DOHH2 (cell line): ENCODE results near the gene MRPL44.

Experiments
- EZH2phosphoT487 ChIP-seq: fragments of 200-600 bp; sonication (generic); IDR thresholded peaks from 2 replicates; pipeline ENCODE4 v1.6.1; 2017; ENCODE audit warnings: borderline replicate concordance, mild to moderate bottlenecking, antibody characterized with exemption, low read length, moderate library complexity, mixed read lengths
- TF ChIP-seq, protein P1 (sequence below): fragments of 200-600 bp; sonication (generic); IDR thresholded peaks from one replicate; pipeline ENCODE4 v1.5.1; 2014; ENCODE audit warnings: antibody characterized with exemption, mild to moderate bottlenecking, low read depth, low read length; ENCODE audit not compliant: poor library complexity, severe bottlenecking

DNA sequence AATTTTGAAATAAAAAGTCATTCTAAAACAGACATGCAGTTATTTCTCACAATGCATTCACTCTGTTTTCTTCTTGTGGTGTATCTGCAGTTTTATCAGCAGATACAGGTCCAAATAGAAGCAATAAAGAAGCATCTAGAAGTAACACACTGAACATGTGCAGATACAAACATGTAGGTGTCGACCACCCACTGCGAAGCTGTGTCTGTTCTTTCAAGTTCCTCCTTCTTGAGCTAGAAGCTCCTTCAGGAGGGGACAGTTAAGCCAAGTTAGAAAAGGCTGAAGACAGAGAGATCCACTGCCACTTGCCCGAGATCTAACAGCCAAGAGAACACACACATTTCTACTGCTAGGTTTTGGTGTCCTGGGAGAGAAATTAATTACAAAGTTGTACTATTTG, 42.2 kb upstream of the MRPL44 start:
- TF ChIP-seq, protein P1, sequence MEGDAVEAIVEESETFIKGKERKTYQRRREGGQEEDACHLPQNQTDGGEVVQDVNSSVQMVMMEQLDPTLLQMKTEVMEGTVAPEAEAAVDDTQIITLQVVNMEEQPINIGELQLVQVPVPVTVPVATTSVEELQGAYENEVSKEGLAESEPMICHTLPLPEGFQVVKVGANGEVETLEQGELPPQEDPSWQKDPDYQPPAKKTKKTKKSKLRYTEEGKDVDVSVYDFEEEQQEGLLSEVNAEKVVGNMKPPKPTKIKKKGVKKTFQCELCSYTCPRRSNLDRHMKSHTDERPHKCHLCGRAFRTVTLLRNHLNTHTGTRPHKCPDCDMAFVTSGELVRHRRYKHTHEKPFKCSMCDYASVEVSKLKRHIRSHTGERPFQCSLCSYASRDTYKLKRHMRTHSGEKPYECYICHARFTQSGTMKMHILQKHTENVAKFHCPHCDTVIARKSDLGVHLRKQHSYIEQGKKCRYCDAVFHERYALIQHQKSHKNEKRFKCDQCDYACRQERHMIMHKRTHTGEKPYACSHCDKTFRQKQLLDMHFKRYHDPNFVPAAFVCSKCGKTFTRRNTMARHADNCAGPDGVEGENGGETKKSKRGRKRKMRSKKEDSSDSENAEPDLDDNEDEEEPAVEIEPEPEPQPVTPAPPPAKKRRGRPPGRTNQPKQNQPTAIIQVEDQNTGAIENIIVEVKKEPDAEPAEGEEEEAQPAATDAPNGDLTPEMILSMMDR = no peak
- TF ChIP-seq EZH2phosphoT487 = no peak
